Esophagus muscularis mucosa (tissue), 4 donors: Measurements from ENCODE around the gene INPP4B.

Source experiments
- EP300 ChIP-seq: sonication (generic); formaldehyde crosslinking; IDR thresholded peaks from one replicate; pipeline ENCODE4 v1.6.1; 2017; ENCODE audit warnings: antibody characterized with exemption
- POLR2A ChIP-seq: fragments of 450-650 bp; IDR thresholded peaks from one replicate; pipeline ENCODE4 v1.6.1; 2017; ENCODE audit warnings: antibody characterized with exemption, moderate library complexity, mild to moderate bottlenecking, low read depth
- POLR2AphosphoS5 ChIP-seq, 2 donors: sonication (generic); formaldehyde crosslinking; IDR thresholded peaks; one replicate each; pipeline ENCODE4 v1.6.1; 2017; ENCODE audit warnings: antibody characterized with exemption in 2 of 2
- TF ChIP-seq, protein P1 (sequence below), 3 experiments: fragments of 200-600 bp in 2 of 3; fragments of 450-650 bp in 1 of 3; sonication (generic) in 2 of 3; IDR thresholded peaks; one replicate each; pipeline ENCODE4 v1.5.1; 2017 to 2019; ENCODE audit warnings: antibody characterized with exemption in 3 of 3, mild to moderate bottlenecking in 2 of 3, moderate library complexity in 1 of 3

DNA sequence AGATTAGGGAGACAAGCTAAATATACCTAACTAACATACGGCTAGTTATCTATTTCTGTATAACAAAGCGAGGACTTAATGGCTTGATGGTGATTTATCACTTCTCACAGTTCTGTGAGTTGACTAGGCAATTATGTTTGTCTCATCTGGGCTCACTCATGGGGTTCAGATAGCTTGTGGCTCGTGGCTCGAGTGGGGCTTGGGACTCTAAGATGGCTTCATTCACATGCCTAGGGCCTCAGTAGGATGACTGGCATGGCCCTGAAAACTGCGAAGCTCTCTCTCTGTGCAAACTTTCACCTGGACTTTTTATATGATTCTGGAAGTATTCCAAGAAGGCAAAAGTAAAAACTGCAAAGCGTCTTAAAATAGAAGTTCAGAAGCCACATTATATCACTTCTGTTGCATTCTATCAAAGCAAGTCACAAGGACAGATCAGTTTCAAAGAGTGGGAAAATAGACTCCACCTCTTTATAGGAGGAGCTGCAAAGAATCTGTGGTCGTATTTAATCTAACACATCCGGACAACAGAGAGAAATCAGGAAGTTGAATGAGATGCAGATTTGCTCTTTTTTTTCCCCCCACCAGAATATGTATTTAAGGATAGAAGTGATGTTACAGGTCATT is 491.2 kb downstream of the INPP4B start:
- TF ChIP-seq, protein P1, sequence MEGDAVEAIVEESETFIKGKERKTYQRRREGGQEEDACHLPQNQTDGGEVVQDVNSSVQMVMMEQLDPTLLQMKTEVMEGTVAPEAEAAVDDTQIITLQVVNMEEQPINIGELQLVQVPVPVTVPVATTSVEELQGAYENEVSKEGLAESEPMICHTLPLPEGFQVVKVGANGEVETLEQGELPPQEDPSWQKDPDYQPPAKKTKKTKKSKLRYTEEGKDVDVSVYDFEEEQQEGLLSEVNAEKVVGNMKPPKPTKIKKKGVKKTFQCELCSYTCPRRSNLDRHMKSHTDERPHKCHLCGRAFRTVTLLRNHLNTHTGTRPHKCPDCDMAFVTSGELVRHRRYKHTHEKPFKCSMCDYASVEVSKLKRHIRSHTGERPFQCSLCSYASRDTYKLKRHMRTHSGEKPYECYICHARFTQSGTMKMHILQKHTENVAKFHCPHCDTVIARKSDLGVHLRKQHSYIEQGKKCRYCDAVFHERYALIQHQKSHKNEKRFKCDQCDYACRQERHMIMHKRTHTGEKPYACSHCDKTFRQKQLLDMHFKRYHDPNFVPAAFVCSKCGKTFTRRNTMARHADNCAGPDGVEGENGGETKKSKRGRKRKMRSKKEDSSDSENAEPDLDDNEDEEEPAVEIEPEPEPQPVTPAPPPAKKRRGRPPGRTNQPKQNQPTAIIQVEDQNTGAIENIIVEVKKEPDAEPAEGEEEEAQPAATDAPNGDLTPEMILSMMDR (IDR thresholded peaks at IDR 0.05), result no peak
- TF ChIP-seq POLR2A (no peak), POLR2AphosphoS5 (IDR thresholded peaks at IDR 0.05) (no peak), EP300 (no peak)
